HS-27A (cell line): Measurements from ENCODE around the gene SUSD5.
"Not testable (repeated sequence)": the region's sequence is repeated elsewhere in the genome, so short reads cannot be mapped to it uniquely, and the experiment has no call there.

Experiments used
- DNase-seq: peaks from one replicate; pipeline ENCODE4 v3.0.0-alpha.2; 2012; ENCODE audit warnings: low read depth, missing footprints

SUSD5 gene

GRCh38 chr3:33194303-33194702 is 24.3 kb downstream of the SUSD5 start:
- no peak for DNase-seq

GRCh38 chr3:33187368-33187634 is 31.3 kb downstream of the SUSD5 start:
- DNase-seq = no peak

- no peak for DNase-seq
Observed at GRCh38 chr3:33186524-33187367, 31.9 kb downstream of the SUSD5 start.

- no peak for DNase-seq
Observed at GRCh38 chr3:33184863-33185262, 33.7 kb downstream of the SUSD5 start.

- DNase-seq = not testable (repeated sequence)
Observed at GRCh38 chr3:33181641-33182040, 37.0 kb downstream of the SUSD5 start.

GRCh38 chr3:33181229-33181628 is 37.4 kb downstream of the SUSD5 start:
- peak; percentile 65 for DNase-seq

GRCh38 chr3:33179132-33179531 is 39.5 kb downstream of the SUSD5 start:
- no peak for DNase-seq

GRCh38 chr3:33174711-33175414 is 43.7 kb downstream of the SUSD5 start:
- no peak for DNase-seq

- DNase-seq = no peak
Observed at GRCh38 chr3:33174095-33174494, 44.5 kb downstream of the SUSD5 start.

- no peak for DNase-seq
Observed at GRCh38 chr3:33173672-33174071, 44.9 kb downstream of the SUSD5 start.

- no peak for DNase-seq
Observed at GRCh38 chr3:33173103-33173502, 45.5 kb downstream of the SUSD5 start.

- no peak for DNase-seq
Observed at GRCh38 chr3:33171580-33171979, 47.0 kb downstream of the SUSD5 start.

- no peak for DNase-seq
Observed at GRCh38 chr3:33170531-33170930, 48.1 kb downstream of the SUSD5 start.

- DNase-seq = no peak
Observed at GRCh38 chr3:33167716-33168336, 50.8 kb downstream of the SUSD5 start.

- DNase-seq = no peak
Observed at GRCh38 chr3:33167284-33167683, 51.3 kb downstream of the SUSD5 start.

GRCh38 chr3:33166095-33166494 is 52.5 kb downstream of the SUSD5 start:
- DNase-seq = no peak

GRCh38 chr3:33165372-33165771 is 53.2 kb downstream of the SUSD5 start:
- DNase-seq = no peak

- not testable (repeated sequence) for DNase-seq
Observed at GRCh38 chr3:33162621-33163020, 56.0 kb downstream of the SUSD5 start.

GRCh38 chr3:33159981-33160380 is 58.6 kb downstream of the SUSD5 start:
- no peak for DNase-seq

GRCh38 chr3:33159234-33159633 is 59.4 kb downstream of the SUSD5 start:
- no peak for DNase-seq

- no peak for DNase-seq
Observed at GRCh38 chr3:33155301-33155700, 63.3 kb downstream of the SUSD5 start.

- no peak for DNase-seq
Observed at GRCh38 chr3:33153782-33154181, 64.8 kb downstream of the SUSD5 start.
